GM12873 (cell line): ENCODE results near the gene PROM1.

ENCODE experiments used
- CTCF ChIP-seq: IDR thresholded peaks from 2 replicates; pipeline ENCODE4 v1.5.1; 2012; ENCODE audit warnings: low read depth, mild to moderate bottlenecking, moderate library complexity, low read length, control low read depth; ENCODE audit not compliant: insufficient read depth; ENCODE audit errors: missing control alignments

The PROM1 gene

GRCh38 chr4:16000708-16001483 is 82.9 kb downstream of the PROM1 start:
- no peak for TF ChIP-seq CTCF

GRCh38 chr4:15996773-15997172 is 87.0 kb downstream of the PROM1 start:
- no peak for TF ChIP-seq CTCF

GRCh38 chr4:15995826-15996225 is 88.0 kb downstream of the PROM1 start:
- TF ChIP-seq CTCF = no peak

GRCh38 chr4:15992167-15992485 is 91.7 kb downstream of the PROM1 start:
- no peak for TF ChIP-seq CTCF

GRCh38 chr4:15990570-15991285 is 93.1 kb downstream of the PROM1 start:
- TF ChIP-seq CTCF = no peak

GRCh38 chr4:15989424-15989823 is 94.4 kb downstream of the PROM1 start:
- TF ChIP-seq CTCF = no peak

- TF ChIP-seq CTCF = no peak
Measured at GRCh38 chr4:15988222-15988621, 95.6 kb downstream of the PROM1 start.
